Mesendoderm (in vitro differentiated cells): ENCODE results near the gene ZSCAN23.

ENCODE experiments used
- DNase-seq: peaks from one replicate; pipeline ENCODE4 v3.0.0; 2013
- H2AK5ac ChIP-seq: 2 replicates; pipeline ENCODE4 v1.6.1; 2013; ENCODE audit warnings: low read length, inconsistent platforms
- H2BK120ac ChIP-seq: 2 replicates; pipeline ENCODE4 v1.6.1; 2013; ENCODE audit warnings: low read depth, mild to moderate bottlenecking, low read length, moderate library complexity, mixed read lengths
- H2BK15ac ChIP-seq: replicated peaks from 2 replicates; pipeline ENCODE4 v1.6.1; 2013; ENCODE audit warnings: low read depth, mild to moderate bottlenecking, moderate library complexity
- H2BK5ac ChIP-seq: 2 replicates; pipeline ENCODE4 v1.6.1; 2013; ENCODE audit warnings: low read length, inconsistent platforms
- H3K18ac ChIP-seq: 2 replicates; pipeline ENCODE4 v1.6.1; 2013; ENCODE audit warnings: mild to moderate bottlenecking, low read length, mixed read lengths
- H3K23ac ChIP-seq: one replicate; pipeline ENCODE4 v1.6.1; 2013; ENCODE audit warnings: low read length
- H3K27ac ChIP-seq: 2 replicates; pipeline ENCODE4 v1.5.1; 2013; ENCODE audit warnings: low read depth, mild to moderate bottlenecking, inconsistent platforms, low read length, moderate library complexity
- H3K27me3 ChIP-seq: 2 replicates; pipeline ENCODE4 v1.6.1; 2013; ENCODE audit warnings: low read length, control low read depth, mild to moderate bottlenecking, inconsistent platforms; ENCODE audit not compliant: insufficient read depth, poor library complexity
- H3K36me3 ChIP-seq: 2 replicates; pipeline ENCODE4 v1.6.1; 2013; ENCODE audit warnings: low read length, inconsistent platforms; ENCODE audit not compliant: control insufficient read depth, insufficient read depth
- H3K4ac ChIP-seq: one replicate; pipeline ENCODE4 v1.6.1; 2013; ENCODE audit warnings: low read depth, mild to moderate bottlenecking, low read length, moderate library complexity
- H3K4me1 ChIP-seq: 2 replicates; pipeline ENCODE4 v1.6.1; 2013; ENCODE audit warnings: low read depth, low read length, inconsistent platforms; ENCODE audit not compliant: control insufficient read depth
- H3K4me2 ChIP-seq: 2 replicates; pipeline ENCODE4 v1.6.1; 2013; ENCODE audit warnings: low read length
- H3K4me3 ChIP-seq: 2 replicates; pipeline ENCODE4 v1.5.1; 2013; ENCODE audit warnings: mild to moderate bottlenecking, low read length
- H3K56ac ChIP-seq: one replicate; pipeline ENCODE4 v1.6.1; 2013; ENCODE audit warnings: low read length
- H3K79me1 ChIP-seq: 2 replicates; pipeline ENCODE4 v1.6.1; 2013; ENCODE audit warnings: low read length, inconsistent platforms
- H3K79me2 ChIP-seq: 2 replicates; pipeline ENCODE4 v1.6.1; 2013; ENCODE audit warnings: mild to moderate bottlenecking, low read length; ENCODE audit not compliant: control insufficient read depth, insufficient read depth
- H3K9ac ChIP-seq: 2 replicates; pipeline ENCODE4 v1.6.1; 2013; ENCODE audit warnings: low read length, inconsistent platforms
- H4K5ac ChIP-seq: one replicate; pipeline ENCODE4 v1.6.1; 2013; ENCODE audit warnings: low read length
- H4K8ac ChIP-seq: one replicate; pipeline ENCODE4 v1.6.1; 2013; ENCODE audit warnings: low read depth, mild to moderate bottlenecking, control low read depth, low read length, moderate library complexity
- WGBS: extraction: QIAGEN DNeasy Blood & Tissue Kit; methylation state at CpG from one replicate; pipeline ENCODE4 v1.1.7; 2013; ENCODE audit warnings: low lambda C conversion rate, missing lambda C conversion rate; ENCODE audit not compliant: insufficient coverage; ENCODE audit errors: extremely low coverage; 5-methylcytosine and 5-hydroxymethylcytosine counted together

ZSCAN23 gene

GRCh38 chr6:28486988-28487742 lies 43.9 kb upstream of the ZSCAN23 start:
- no peaks in the 10 kb centered on the region for H3K27me3 ChIP-seq
- no peak overlapping the region for H3K23ac ChIP-seq
- no peak overlapping the region for H2BK15ac ChIP-seq
- no peaks in the 10 kb centered on the region for H3K36me3 ChIP-seq
- no peaks in the 10 kb centered on the region for H3K79me1 ChIP-seq
- H2AK5ac ChIP-seq: no peak overlapping the region
- H2BK5ac ChIP-seq: no peak overlapping the region
- no peak overlapping the region for H3K4me2 ChIP-seq
- H2BK120ac ChIP-seq: no peak overlapping the region
- H3K4me1 ChIP-seq: no peaks in the 10 kb centered on the region
- H3K79me2 ChIP-seq: no peaks in the 10 kb centered on the region
- H4K8ac ChIP-seq: no peak overlapping the region
- DNase-seq: no peak
- H3K27ac ChIP-seq: no peak overlapping the region
- no peak overlapping the region for H3K56ac ChIP-seq
- H3K18ac ChIP-seq: no peak overlapping the region
- H3K9ac ChIP-seq: no peak overlapping the region
- no peak overlapping the region for H3K4me3 ChIP-seq
- WGBS: no CpG with 5 or more reads among the region's 3 CpGs
- no peak overlapping the region for H4K5ac ChIP-seq
- H3K4ac ChIP-seq: no peak overlapping the region

- Histone ChIP-seq H3K36me3 (no peaks in the 10 kb centered on the region), H3K79me1 (no peaks in the 10 kb centered on the region), H3K56ac (no peak overlapping the region), H3K27me3 (no peaks in the 10 kb centered on the region), H3K4me2 (no peak overlapping the region), H2BK5ac (no peak overlapping the region), H2AK5ac (no peak overlapping the region), H3K23ac (no peak overlapping the region), H3K18ac (no peak overlapping the region), H3K4ac (no peak overlapping the region), H3K9ac (no peak overlapping the region), H3K27ac (no peak overlapping the region), H3K4me3 (no peak overlapping the region), H2BK15ac (no peak overlapping the region), H4K5ac (no peak overlapping the region), H3K79me2 (no peaks in the 10 kb centered on the region), H4K8ac (no peak overlapping the region), H2BK120ac (no peak overlapping the region), H3K4me1 (no peaks in the 10 kb centered on the region)
- no CpG with 5 or more reads among the region's 1 CpG for WGBS
- no peak for DNase-seq
These were observed 43.2 kb upstream of the ZSCAN23 start for GRCh38 chr6:28486533-28486932.

GRCh38 chr6:28485482-28485881 lies 42.2 kb upstream of the ZSCAN23 start:
- Histone ChIP-seq H3K79me1 (no peaks in the 10 kb centered on the region), H2BK5ac (no peak overlapping the region), H3K4me3 (no peak overlapping the region), H2AK5ac (no peak overlapping the region), H3K4me1 (no peaks in the 10 kb centered on the region), H2BK120ac (no peak overlapping the region), H3K27ac (no peak overlapping the region), H3K36me3 (no peaks in the 10 kb centered on the region), H3K4ac (no peak overlapping the region), H3K79me2 (no peaks in the 10 kb centered on the region), H4K8ac (no peak overlapping the region), H4K5ac (no peak overlapping the region), H3K4me2 (no peak overlapping the region), H3K9ac (no peak overlapping the region), H3K18ac (no peak overlapping the region), H3K23ac (no peak overlapping the region), H2BK15ac (no peak overlapping the region), H3K27me3 (no peaks in the 10 kb centered on the region), H3K56ac (no peak overlapping the region)
- WGBS: no CpG with 5 or more reads among the region's 3 CpGs
- no peak for DNase-seq

GRCh38 chr6:28480253-28480932 lies 37.1 kb upstream of the ZSCAN23 start:
- H4K8ac ChIP-seq: no peak overlapping the region
- no peak overlapping the region for H2AK5ac ChIP-seq
- H3K27ac ChIP-seq: no peak overlapping the region
- no peak overlapping the region for H2BK5ac ChIP-seq
- no peak overlapping the region for H2BK120ac ChIP-seq
- no peaks in the 10 kb centered on the region for H3K27me3 ChIP-seq
- no peak overlapping the region for H2BK15ac ChIP-seq
- no peak overlapping the region for H3K4me3 ChIP-seq
- H3K56ac ChIP-seq: no peak overlapping the region
- no peak overlapping the region for H3K18ac ChIP-seq
- no peaks in the 10 kb centered on the region for H3K79me1 ChIP-seq
- H3K4me1 ChIP-seq: no peaks in the 10 kb centered on the region
- no peak overlapping the region for H3K9ac ChIP-seq
- H3K23ac ChIP-seq: no peak overlapping the region
- H3K36me3 ChIP-seq: no peaks in the 10 kb centered on the region
- no peak overlapping the region for H3K4ac ChIP-seq
- H3K4me2 ChIP-seq: no peak overlapping the region
- no peaks in the 10 kb centered on the region for H3K79me2 ChIP-seq
- no peak overlapping the region for H4K5ac ChIP-seq
- no CpG with 5 or more reads among the region's 9 CpGs for WGBS
- DNase-seq: no peak

GRCh38 chr6:28478518-28478917 lies 35.2 kb upstream of the ZSCAN23 start:
- H2BK120ac ChIP-seq: no peak overlapping the region
- H4K5ac ChIP-seq: no peak overlapping the region
- no CpG with 5 or more reads among the region's 12 CpGs for WGBS
- no peaks in the 10 kb centered on the region for H3K27me3 ChIP-seq
- H3K18ac ChIP-seq: no peak overlapping the region
- no peak overlapping the region for H3K4ac ChIP-seq
- H3K4me3 ChIP-seq: no peak overlapping the region
- H2BK5ac ChIP-seq: no peak overlapping the region
- H3K56ac ChIP-seq: no peak overlapping the region
- no peak overlapping the region for H3K27ac ChIP-seq
- H3K4me1 ChIP-seq: no peaks in the 10 kb centered on the region
- no peak for DNase-seq
- H3K4me2 ChIP-seq: no peak overlapping the region
- no peak overlapping the region for H2AK5ac ChIP-seq
- no peaks in the 10 kb centered on the region for H3K79me1 ChIP-seq
- H3K9ac ChIP-seq: no peak overlapping the region
- H3K23ac ChIP-seq: no peak overlapping the region
- H2BK15ac ChIP-seq: no peak overlapping the region
- H3K36me3 ChIP-seq: no peaks in the 10 kb centered on the region
- H4K8ac ChIP-seq: no peak overlapping the region
- H3K79me2 ChIP-seq: no peaks in the 10 kb centered on the region
